ENCODE results near the gene NCAN. TPM values are rescaled to one million over a fixed set of nuclear protein-coding genes. Genes with fewer than 3 reads are reported as not detected.
A peak's percentile ranks its signal among the peaks of the same experiment; 100 is the strongest.

Gene NCAN
- total and polyA plus RNA-seq, 9 of the 15 experiments (the other 6 are each of a cell fraction or from before 2014, with no cell fraction given), result 0.04 TPM; not detected in 8

DNA sequence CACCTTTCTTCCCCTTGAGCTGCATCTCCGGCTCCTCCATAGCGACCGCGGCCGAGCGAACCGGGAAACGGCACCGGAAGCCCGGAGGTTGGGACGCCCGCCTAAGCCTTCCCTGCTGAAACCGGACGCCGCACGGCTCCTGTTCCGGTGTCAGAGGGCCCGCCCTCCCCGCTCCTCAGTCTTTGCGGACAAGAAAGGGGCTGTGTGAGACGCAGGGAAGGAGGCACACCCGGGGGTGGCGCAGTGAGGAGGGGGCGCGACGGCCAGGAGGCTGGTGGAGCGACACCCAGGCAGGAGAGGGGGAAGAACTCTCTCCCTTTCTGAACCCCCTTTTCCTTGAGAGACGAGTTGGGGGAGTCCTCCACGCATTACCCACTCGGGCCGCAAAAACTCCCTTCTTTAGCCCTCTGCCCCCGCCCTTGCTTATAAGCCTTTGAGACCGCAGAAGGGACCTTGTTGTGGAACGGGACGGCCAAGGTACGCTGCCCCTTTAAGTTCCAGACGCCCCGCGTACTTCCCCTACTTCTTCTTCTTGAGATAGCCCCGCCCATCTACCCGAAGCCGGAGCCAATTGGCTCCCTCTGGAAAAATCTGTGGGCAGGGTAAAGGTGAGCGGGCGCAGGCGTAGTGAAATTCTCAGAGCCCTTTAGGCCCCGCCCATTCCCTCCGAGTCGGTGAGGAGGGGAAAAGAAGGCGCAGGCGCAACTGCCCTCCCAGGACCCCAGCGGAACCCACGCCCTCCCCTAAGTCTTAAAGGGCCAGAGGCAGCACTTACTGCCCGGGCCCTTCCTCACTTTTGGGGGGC is 19.5 kb upstream of the NCAN start, which contains the start of the genes BORCS8 and RFXANK (continued):
- TF ChIP-seq TCFL5 (CRISPR knock-in tag; conservative IDR thresholded peaks at IDR 0.05) (no peak), RBM25 (IDR thresholded peaks at IDR 0.05; ENCODE audit: low read depth, low read length, severe bottlenecking) (no peak), NR2C2 (CRISPR knock-in tag; IDR thresholded peaks at IDR 0.05) (peak; percentile 84), NR2C2 (tag; IDR thresholded peaks at IDR 0.05) (peak; percentile 90), PCBP2 (IDR thresholded peaks at IDR 0.05; ENCODE audit: low read depth, low read length, poor library complexity, severe bottlenecking) (no peak), EP400 (IDR thresholded peaks at IDR 0.05) (peak; percentile 75), STAG1 (CRISPR knock-in tag; IDR thresholded peaks at IDR 0.05; ENCODE audit: borderline replicate concordance) (no peak), ZNF24 (IDR thresholded peaks at IDR 0.05) (peak; percentile 63; the same call in 1 of the 2 replicates), ZNF12 (CRISPR knock-in tag; IDR thresholded peaks at IDR 0.05) (peak; percentile 80), POLR3G (IDR thresholded peaks at IDR 0.05; ENCODE audit: extremely low read depth, insufficient read length, insufficient replicate concordance) (no peak), TAF9B (IDR thresholded peaks at IDR 0.05; ENCODE audit: partially characterized antibody) (peak; percentile 94), TSC22D4 (tag; IDR thresholded peaks at IDR 0.05) (no peak), RBM14 (IDR thresholded peaks at IDR 0.05; ENCODE audit: borderline replicate concordance, insufficient read depth, low read depth, low read length) (no peak), NFIC (IDR thresholded peaks at IDR 0.05) (peak; percentile 54), ZNF174 (CRISPR knock-in tag; IDR thresholded peaks at IDR 0.05) (no peak), AFF1 (IDR thresholded peaks at IDR 0.05; ENCODE audit: low read depth in 1 of 2, partially characterized antibody in 2 of 2) (peak in 1 of 2 experiments; percentile 67), SMAD2 (IDR thresholded peaks at IDR 0.05; ENCODE audit: low read depth, low read length) (no peak), JUN (IDR thresholded peaks at IDR 0.05; ENCODE audit: borderline replicate concordance, low read depth, low read length) (no peak), JUN (CRISPR knock-in tag; IDR thresholded peaks at IDR 0.05; ENCODE audit: borderline replicate concordance) (peak; percentile 67; the same call in 1 of the 2 replicates)
- TF ChIP-seq, protein P1, sequence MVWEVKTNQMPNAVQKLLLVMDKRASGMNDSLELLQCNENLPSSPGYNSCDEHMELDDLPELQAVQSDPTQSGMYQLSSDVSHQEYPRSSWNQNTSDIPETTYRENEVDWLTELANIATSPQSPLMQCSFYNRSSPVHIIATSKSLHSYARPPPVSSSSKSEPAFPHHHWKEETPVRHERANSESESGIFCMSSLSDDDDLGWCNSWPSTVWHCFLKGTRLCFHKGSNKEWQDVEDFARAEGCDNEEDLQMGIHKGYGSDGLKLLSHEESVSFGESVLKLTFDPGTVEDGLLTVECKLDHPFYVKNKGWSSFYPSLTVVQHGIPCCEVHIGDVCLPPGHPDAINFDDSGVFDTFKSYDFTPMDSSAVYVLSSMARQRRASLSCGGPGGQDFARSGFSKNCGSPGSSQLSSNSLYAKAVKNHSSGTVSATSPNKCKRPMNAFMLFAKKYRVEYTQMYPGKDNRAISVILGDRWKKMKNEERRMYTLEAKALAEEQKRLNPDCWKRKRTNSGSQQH (CRISPR knock-in tag; IDR thresholded peaks at IDR 0.05), result 0 out of 2 replicates have a peak, but pooled peaks have one; percentile 15
- TF ChIP-seq, protein P2, sequence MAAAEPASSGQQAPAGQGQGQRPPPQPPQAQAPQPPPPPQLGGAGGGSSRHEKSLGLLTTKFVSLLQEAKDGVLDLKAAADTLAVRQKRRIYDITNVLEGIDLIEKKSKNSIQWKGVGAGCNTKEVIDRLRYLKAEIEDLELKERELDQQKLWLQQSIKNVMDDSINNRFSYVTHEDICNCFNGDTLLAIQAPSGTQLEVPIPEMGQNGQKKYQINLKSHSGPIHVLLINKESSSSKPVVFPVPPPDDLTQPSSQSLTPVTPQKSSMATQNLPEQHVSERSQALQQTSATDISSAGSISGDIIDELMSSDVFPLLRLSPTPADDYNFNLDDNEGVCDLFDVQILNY (CRISPR knock-in tag; IDR thresholded peaks at IDR 0.05), result peak; percentile 38; the same call in 1 of the 2 replicates

Data from K562 (cell line).